Measurements from ENCODE around the gene P2RX6. TPM values are rescaled to one million over a fixed set of nuclear protein-coding genes. Genes with fewer than 3 reads are reported as not detected.
A peak's percentile ranks its signal among the peaks of the same experiment; 100 is the strongest.

Gene P2RX6
- total and polyA plus RNA-seq, 9 of the 15 experiments (the other 6 are each of a cell fraction or from before 2014, with no cell fraction given), result 0.01 to 3.9 (median 1.5) TPM; not detected in 1

DNA sequence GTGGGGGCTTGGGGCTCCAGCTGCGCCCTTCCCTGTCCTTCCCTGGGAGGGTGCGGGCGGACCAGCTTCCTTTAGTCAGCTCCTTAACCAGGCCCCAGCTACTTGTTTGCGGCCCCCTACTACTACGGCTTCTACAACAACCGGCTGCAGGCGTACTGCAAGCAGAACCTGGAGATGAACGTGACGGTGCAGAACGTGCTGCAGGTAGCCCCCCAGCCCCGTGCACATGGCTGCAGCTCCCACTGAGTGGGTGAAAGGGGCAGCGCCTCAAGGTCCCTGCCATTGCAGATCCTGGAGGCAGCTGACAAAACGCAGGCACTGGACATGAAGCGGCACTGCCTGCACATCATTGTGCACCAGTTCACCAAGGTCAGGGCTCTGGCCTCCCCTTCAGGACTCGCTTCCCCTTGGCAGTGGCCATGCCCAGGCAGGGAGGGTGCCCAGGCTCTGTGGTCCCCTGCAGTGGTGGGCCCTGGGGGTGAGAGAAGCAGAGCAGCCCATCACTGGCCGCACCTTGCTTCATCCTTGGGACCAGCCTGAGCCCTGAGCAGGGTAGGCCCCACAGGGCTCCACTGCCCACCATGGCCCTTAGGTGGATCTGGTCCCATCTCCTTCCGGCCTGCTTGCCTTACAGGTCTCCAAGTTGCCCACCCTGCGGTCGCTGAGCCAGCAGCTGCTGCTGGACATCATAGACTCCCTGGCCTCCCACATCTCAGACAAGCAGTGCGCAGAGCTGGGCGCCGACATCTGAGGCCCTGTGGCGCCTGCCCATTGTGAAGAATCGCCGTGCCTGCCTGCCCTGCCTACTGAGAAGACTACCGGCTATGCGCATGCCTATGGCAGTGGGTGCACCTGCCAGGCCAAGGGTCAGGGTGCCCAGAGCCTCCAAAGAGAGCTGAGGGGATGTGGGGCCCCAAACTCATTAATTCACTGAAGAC, 18.1 kb upstream of the P2RX6 start (continued):
- TF ChIP-seq, protein P1, sequence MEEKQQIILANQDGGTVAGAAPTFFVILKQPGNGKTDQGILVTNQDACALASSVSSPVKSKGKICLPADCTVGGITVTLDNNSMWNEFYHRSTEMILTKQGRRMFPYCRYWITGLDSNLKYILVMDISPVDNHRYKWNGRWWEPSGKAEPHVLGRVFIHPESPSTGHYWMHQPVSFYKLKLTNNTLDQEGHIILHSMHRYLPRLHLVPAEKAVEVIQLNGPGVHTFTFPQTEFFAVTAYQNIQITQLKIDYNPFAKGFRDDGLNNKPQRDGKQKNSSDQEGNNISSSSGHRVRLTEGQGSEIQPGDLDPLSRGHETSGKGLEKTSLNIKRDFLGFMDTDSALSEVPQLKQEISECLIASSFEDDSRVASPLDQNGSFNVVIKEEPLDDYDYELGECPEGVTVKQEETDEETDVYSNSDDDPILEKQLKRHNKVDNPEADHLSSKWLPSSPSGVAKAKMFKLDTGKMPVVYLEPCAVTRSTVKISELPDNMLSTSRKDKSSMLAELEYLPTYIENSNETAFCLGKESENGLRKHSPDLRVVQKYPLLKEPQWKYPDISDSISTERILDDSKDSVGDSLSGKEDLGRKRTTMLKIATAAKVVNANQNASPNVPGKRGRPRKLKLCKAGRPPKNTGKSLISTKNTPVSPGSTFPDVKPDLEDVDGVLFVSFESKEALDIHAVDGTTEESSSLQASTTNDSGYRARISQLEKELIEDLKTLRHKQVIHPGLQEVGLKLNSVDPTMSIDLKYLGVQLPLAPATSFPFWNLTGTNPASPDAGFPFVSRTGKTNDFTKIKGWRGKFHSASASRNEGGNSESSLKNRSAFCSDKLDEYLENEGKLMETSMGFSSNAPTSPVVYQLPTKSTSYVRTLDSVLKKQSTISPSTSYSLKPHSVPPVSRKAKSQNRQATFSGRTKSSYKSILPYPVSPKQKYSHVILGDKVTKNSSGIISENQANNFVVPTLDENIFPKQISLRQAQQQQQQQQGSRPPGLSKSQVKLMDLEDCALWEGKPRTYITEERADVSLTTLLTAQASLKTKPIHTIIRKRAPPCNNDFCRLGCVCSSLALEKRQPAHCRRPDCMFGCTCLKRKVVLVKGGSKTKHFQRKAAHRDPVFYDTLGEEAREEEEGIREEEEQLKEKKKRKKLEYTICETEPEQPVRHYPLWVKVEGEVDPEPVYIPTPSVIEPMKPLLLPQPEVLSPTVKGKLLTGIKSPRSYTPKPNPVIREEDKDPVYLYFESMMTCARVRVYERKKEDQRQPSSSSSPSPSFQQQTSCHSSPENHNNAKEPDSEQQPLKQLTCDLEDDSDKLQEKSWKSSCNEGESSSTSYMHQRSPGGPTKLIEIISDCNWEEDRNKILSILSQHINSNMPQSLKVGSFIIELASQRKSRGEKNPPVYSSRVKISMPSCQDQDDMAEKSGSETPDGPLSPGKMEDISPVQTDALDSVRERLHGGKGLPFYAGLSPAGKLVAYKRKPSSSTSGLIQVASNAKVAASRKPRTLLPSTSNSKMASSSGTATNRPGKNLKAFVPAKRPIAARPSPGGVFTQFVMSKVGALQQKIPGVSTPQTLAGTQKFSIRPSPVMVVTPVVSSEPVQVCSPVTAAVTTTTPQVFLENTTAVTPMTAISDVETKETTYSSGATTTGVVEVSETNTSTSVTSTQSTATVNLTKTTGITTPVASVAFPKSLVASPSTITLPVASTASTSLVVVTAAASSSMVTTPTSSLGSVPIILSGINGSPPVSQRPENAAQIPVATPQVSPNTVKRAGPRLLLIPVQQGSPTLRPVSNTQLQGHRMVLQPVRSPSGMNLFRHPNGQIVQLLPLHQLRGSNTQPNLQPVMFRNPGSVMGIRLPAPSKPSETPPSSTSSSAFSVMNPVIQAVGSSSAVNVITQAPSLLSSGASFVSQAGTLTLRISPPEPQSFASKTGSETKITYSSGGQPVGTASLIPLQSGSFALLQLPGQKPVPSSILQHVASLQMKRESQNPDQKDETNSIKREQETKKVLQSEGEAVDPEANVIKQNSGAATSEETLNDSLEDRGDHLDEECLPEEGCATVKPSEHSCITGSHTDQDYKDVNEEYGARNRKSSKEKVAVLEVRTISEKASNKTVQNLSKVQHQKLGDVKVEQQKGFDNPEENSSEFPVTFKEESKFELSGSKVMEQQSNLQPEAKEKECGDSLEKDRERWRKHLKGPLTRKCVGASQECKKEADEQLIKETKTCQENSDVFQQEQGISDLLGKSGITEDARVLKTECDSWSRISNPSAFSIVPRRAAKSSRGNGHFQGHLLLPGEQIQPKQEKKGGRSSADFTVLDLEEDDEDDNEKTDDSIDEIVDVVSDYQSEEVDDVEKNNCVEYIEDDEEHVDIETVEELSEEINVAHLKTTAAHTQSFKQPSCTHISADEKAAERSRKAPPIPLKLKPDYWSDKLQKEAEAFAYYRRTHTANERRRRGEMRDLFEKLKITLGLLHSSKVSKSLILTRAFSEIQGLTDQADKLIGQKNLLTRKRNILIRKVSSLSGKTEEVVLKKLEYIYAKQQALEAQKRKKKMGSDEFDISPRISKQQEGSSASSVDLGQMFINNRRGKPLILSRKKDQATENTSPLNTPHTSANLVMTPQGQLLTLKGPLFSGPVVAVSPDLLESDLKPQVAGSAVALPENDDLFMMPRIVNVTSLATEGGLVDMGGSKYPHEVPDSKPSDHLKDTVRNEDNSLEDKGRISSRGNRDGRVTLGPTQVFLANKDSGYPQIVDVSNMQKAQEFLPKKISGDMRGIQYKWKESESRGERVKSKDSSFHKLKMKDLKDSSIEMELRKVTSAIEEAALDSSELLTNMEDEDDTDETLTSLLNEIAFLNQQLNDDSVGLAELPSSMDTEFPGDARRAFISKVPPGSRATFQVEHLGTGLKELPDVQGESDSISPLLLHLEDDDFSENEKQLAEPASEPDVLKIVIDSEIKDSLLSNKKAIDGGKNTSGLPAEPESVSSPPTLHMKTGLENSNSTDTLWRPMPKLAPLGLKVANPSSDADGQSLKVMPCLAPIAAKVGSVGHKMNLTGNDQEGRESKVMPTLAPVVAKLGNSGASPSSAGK (IDR thresholded peaks at IDR 0.05), result no peak
- TF ChIP-seq TBL1XR1 (IDR thresholded peaks at IDR 0.05; ENCODE audit: low read length in 2 of 2) (no peak), HMG20A (CRISPR knock-in tag; conservative IDR thresholded peaks at IDR 0.05) (no peak), SIN3B (IDR thresholded peaks at IDR 0.05; ENCODE audit: low read depth) (no peak), ZNF133 (CRISPR knock-in tag; IDR thresholded peaks at IDR 0.05) (peak; percentile 5; the same call in 1 of the 2 replicates), KLF10 (CRISPR knock-in tag; IDR thresholded peaks at IDR 0.05) (no peak), GATA2 (CRISPR knock-in tag; IDR thresholded peaks at IDR 0.05) (no peak), ETS2 (tag; IDR thresholded peaks at IDR 0.05; ENCODE audit: borderline replicate concordance, poor library complexity, severe bottlenecking) (no peak), JUN (IDR thresholded peaks at IDR 0.05; ENCODE audit: borderline replicate concordance, low read depth, low read length) (no peak; the same call in 1 of the 2 replicates), JUN (CRISPR knock-in tag; IDR thresholded peaks at IDR 0.05; ENCODE audit: borderline replicate concordance) (no peak), PHB (CRISPR knock-in tag; IDR thresholded peaks at IDR 0.05) (no peak), ARNT (IDR thresholded peaks at IDR 0.05) (no peak), KAT8 (IDR thresholded peaks at IDR 0.05; ENCODE audit: low read depth) (no peak)
- TF ChIP-seq, protein P2, sequence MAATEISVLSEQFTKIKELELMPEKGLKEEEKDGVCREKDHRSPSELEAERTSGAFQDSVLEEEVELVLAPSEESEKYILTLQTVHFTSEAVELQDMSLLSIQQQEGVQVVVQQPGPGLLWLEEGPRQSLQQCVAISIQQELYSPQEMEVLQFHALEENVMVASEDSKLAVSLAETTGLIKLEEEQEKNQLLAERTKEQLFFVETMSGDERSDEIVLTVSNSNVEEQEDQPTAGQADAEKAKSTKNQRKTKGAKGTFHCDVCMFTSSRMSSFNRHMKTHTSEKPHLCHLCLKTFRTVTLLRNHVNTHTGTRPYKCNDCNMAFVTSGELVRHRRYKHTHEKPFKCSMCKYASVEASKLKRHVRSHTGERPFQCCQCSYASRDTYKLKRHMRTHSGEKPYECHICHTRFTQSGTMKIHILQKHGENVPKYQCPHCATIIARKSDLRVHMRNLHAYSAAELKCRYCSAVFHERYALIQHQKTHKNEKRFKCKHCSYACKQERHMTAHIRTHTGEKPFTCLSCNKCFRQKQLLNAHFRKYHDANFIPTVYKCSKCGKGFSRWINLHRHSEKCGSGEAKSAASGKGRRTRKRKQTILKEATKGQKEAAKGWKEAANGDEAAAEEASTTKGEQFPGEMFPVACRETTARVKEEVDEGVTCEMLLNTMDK (IDR thresholded peaks at IDR 0.05; ENCODE audit: borderline replicate concordance, insufficient read depth, low read depth, low read length, poor library complexity, severe bottlenecking), result no peak

Data from K562 (cell line).